Activated T-cell treated with anti-CD3 and anti-CD28 coated beads, Interleukin-2, amount 50 U/mL, for 24 hours (primary cell): ENCODE measurements around the gene HEPACAM2.

Experiments
- DNase-seq: peaks from one replicate; pipeline ENCODE4 v3.0.0-alpha.2; 2020
- H3K27ac Mint-ChIP-seq: 2 replicates; pipeline ENCODE4 v1.8.0; 2020; ENCODE audit warnings: mild to moderate bottlenecking, mixed read lengths
- H3K27me3 Mint-ChIP-seq: 2 replicates; pipeline ENCODE4 v1.8.0; 2020; ENCODE audit warnings: mixed read lengths
- H3K36me3 Mint-ChIP-seq: 2 replicates; pipeline ENCODE4 v1.8.0; 2020; ENCODE audit warnings: low read depth, mixed read lengths
- H3K4me1 Mint-ChIP-seq: 2 replicates; pipeline ENCODE4 v1.8.0; 2020; ENCODE audit warnings: low read depth, mixed read lengths
- H3K4me3 Mint-ChIP-seq: 2 replicates; pipeline ENCODE4 v1.8.0; 2020; ENCODE audit warnings: mild to moderate bottlenecking, moderate library complexity, mixed read lengths
- H3K9me3 Mint-ChIP-seq: 2 replicates; pipeline ENCODE4 v1.8.0; 2020; ENCODE audit warnings: mixed read lengths

Gene HEPACAM2

GRCh38 chr7:93226310-93226709 lies at the start of gene HEPACAM2:
Gene HEPACAM2 (minus strand): TSS chr7:93226469.
- H3K36me3 Mint-ChIP-seq = no peaks in the 10 kb centered on the region
- H3K4me1 Mint-ChIP-seq = peaks cover 14% of the 10 kb centered on the region
- no peak for DNase-seq
- H3K27ac Mint-ChIP-seq = no peak within 1 kb of the TSS
- H3K4me3 Mint-ChIP-seq = no peak within 1 kb of the TSS
- no peaks in the 10 kb centered on the region for H3K27me3 Mint-ChIP-seq
- H3K9me3 Mint-ChIP-seq = no peaks in the 10 kb centered on the region

- H3K36me3 Mint-ChIP-seq = peaks cover 48% of the 10 kb centered on the region
- H3K4me1 Mint-ChIP-seq = no peaks in the 10 kb centered on the region
- no peak overlapping the region for H3K4me3 Mint-ChIP-seq
- no peak for DNase-seq
- H3K9me3 Mint-ChIP-seq = no peaks in the 10 kb centered on the region
- H3K27ac Mint-ChIP-seq = no peak overlapping the region
- no peaks in the 10 kb centered on the region for H3K27me3 Mint-ChIP-seq
These were observed 39.0 kb upstream of the HEPACAM2 start for GRCh38 chr7:93265220-93265619.

- no peaks in the 10 kb centered on the region for H3K27me3 Mint-ChIP-seq
- H3K4me1 Mint-ChIP-seq = no peaks in the 10 kb centered on the region
- H3K36me3 Mint-ChIP-seq = peaks cover 42% of the 10 kb centered on the region
- DNase-seq = no peak
- no peak overlapping the region for H3K4me3 Mint-ChIP-seq
- H3K27ac Mint-ChIP-seq = no peak overlapping the region
- H3K9me3 Mint-ChIP-seq = no peaks in the 10 kb centered on the region
These were observed 36.3 kb upstream of the HEPACAM2 start for GRCh38 chr7:93262535-93262934.

GRCh38 chr7:93258661-93259060 lies 32.4 kb upstream of the HEPACAM2 start:
- no peak for DNase-seq
- Mint-ChIP-seq H3K27me3 (no peaks in the 10 kb centered on the region), H3K36me3 (peaks cover 53% of the 10 kb centered on the region), H3K4me1 (no peaks in the 10 kb centered on the region), H3K4me3 (no peak overlapping the region), H3K9me3 (no peaks in the 10 kb centered on the region), H3K27ac (no peak overlapping the region)

GRCh38 chr7:93249491-93250148 lies 23.4 kb upstream of the HEPACAM2 start:
- H3K36me3 Mint-ChIP-seq = peaks cover 16% of the 10 kb centered on the region
- H3K27ac Mint-ChIP-seq = no peak overlapping the region
- no peaks in the 10 kb centered on the region for H3K27me3 Mint-ChIP-seq
- peaks cover 15% of the 10 kb centered on the region for H3K4me1 Mint-ChIP-seq
- H3K9me3 Mint-ChIP-seq = no peaks in the 10 kb centered on the region
- no peak overlapping the region for H3K4me3 Mint-ChIP-seq
- DNase-seq = no peak

- Mint-ChIP-seq H3K27me3 (no peaks in the 10 kb centered on the region), H3K36me3 (peaks cover 5% of the 10 kb centered on the region), H3K27ac (no peak overlapping the region), H3K4me1 (peaks cover 15% of the 10 kb centered on the region), H3K9me3 (no peaks in the 10 kb centered on the region), H3K4me3 (no peak overlapping the region)
- DNase-seq = no peak
These were observed 19.5 kb upstream of the HEPACAM2 start for GRCh38 chr7:93245525-93246432.

- Mint-ChIP-seq H3K36me3 (peaks cover 7% of the 10 kb centered on the region), H3K27ac (no peak overlapping the region), H3K9me3 (no peaks in the 10 kb centered on the region), H3K4me1 (peaks cover 11% of the 10 kb centered on the region), H3K27me3 (no peaks in the 10 kb centered on the region), H3K4me3 (no peak overlapping the region)
- DNase-seq = no peak
These were observed 15.8 kb upstream of the HEPACAM2 start for GRCh38 chr7:93242106-93242505.

GRCh38 chr7:93239824-93240223 lies 13.6 kb upstream of the HEPACAM2 start:
- Mint-ChIP-seq H3K36me3 (peaks cover 7% of the 10 kb centered on the region), H3K27ac (no peak overlapping the region), H3K4me3 (no peak overlapping the region), H3K4me1 (peaks cover 3% of the 10 kb centered on the region), H3K27me3 (no peaks in the 10 kb centered on the region), H3K9me3 (no peaks in the 10 kb centered on the region)
- no peak for DNase-seq

- Mint-ChIP-seq H3K4me1 (peaks cover 4% of the 10 kb centered on the region), H3K27ac (no peak overlapping the region), H3K27me3 (no peaks in the 10 kb centered on the region), H3K9me3 (no peaks in the 10 kb centered on the region), H3K4me3 (no peak overlapping the region), H3K36me3 (peaks cover 7% of the 10 kb centered on the region)
- no peak for DNase-seq
These were observed 12.5 kb upstream of the HEPACAM2 start for GRCh38 chr7:93238748-93239147.

- no peak overlapping the region for H3K4me3 Mint-ChIP-seq
- H3K27me3 Mint-ChIP-seq = no peaks in the 10 kb centered on the region
- DNase-seq = no peak
- peaks cover 6% of the 10 kb centered on the region for H3K4me1 Mint-ChIP-seq
- peaks cover 7% of the 10 kb centered on the region for H3K36me3 Mint-ChIP-seq
- H3K27ac Mint-ChIP-seq = no peak overlapping the region
- H3K9me3 Mint-ChIP-seq = no peaks in the 10 kb centered on the region
These were observed 11.9 kb upstream of the HEPACAM2 start for GRCh38 chr7:93238131-93238530.

- DNase-seq = no peak
- Mint-ChIP-seq H3K27ac (no peak overlapping the region), H3K4me3 (no peak overlapping the region), H3K27me3 (no peaks in the 10 kb centered on the region), H3K9me3 (no peaks in the 10 kb centered on the region), H3K4me1 (peaks cover 19% of the 10 kb centered on the region), H3K36me3 (peaks cover 13% of the 10 kb centered on the region)
These were observed 9.3 kb upstream of the HEPACAM2 start for GRCh38 chr7:93235541-93235940.

- Mint-ChIP-seq H3K27me3 (no peaks in the 10 kb centered on the region), H3K36me3 (peaks cover 10% of the 10 kb centered on the region), H3K4me3 (peak overlapping the region; percentile 99), H3K4me1 (peaks cover 26% of the 10 kb centered on the region), H3K9me3 (no peaks in the 10 kb centered on the region), H3K27ac (peak overlapping the region; percentile 95)
- no peak for DNase-seq
These were observed 6.4 kb upstream of the HEPACAM2 start for GRCh38 chr7:93232673-93233018.

GRCh38 chr7:93231799-93232672 lies 5.8 kb upstream of the HEPACAM2 start, which contains the start of gene VPS50:
Gene VPS50 (plus strand): TSS chr7:93232366. CDS start chr7:93232468, 102 bp downstream.
- Mint-ChIP-seq H3K9me3 (no peaks in the 10 kb centered on the region), H3K27ac (peak within 1 kb of the TSS; percentile 95), H3K4me1 (peaks cover 26% of the 10 kb centered on the region), H3K27me3 (no peaks in the 10 kb centered on the region), H3K4me3 (peak within 1 kb of the TSS; percentile 99), H3K36me3 (peaks cover 10% of the 10 kb centered on the region)
- DNase-seq = peak; percentile 88

GRCh38 chr7:93231259-93231658 lies 5.0 kb upstream of the HEPACAM2 start:
- peak overlapping the region; percentile 99 for H3K4me3 Mint-ChIP-seq
- no peaks in the 10 kb centered on the region for H3K9me3 Mint-ChIP-seq
- peaks cover 26% of the 10 kb centered on the region for H3K4me1 Mint-ChIP-seq
- peak overlapping the region; percentile 95 for H3K27ac Mint-ChIP-seq
- H3K36me3 Mint-ChIP-seq = peaks cover 10% of the 10 kb centered on the region
- no peak for DNase-seq
- no peaks in the 10 kb centered on the region for H3K27me3 Mint-ChIP-seq
